Osteoblast (primary cell): Measurements from ENCODE around the gene BCAS3. TPM values are rescaled to one million over a fixed set of nuclear protein-coding genes. Genes with fewer than 3 reads are reported as not detected.

Source experiments
- DNase-seq: peaks from one replicate; pipeline ENCODE4 v3.0.0; 2011; ENCODE audit warnings: low spot score, mixed read lengths; ENCODE audit not compliant: insufficient read length; ENCODE audit errors: missing footprints
- H2AFZ ChIP-seq: 2 replicates; pipeline ENCODE4 v1.6.0; 2011; ENCODE audit warnings: mild to moderate bottlenecking, low read length
- H3K27ac ChIP-seq: 2 replicates; pipeline ENCODE4 v1.5.1; 2011; ENCODE audit warnings: mild to moderate bottlenecking, low read depth, low read length, moderate library complexity
- H3K27me3 ChIP-seq: 2 replicates; pipeline ENCODE4 v1.6.0; 2012; ENCODE audit warnings: mild to moderate bottlenecking, control low read depth, inconsistent platforms, low read length, moderate library complexity; ENCODE audit not compliant: insufficient read depth
- H3K36me3 ChIP-seq: 2 replicates; pipeline ENCODE4 v1.5.1; 2011; ENCODE audit warnings: mild to moderate bottlenecking, low read length, control low read depth, moderate library complexity; ENCODE audit not compliant: insufficient read depth
- H3K4me1 ChIP-seq: 2 replicates; pipeline ENCODE4 v1.5.1; 2011; ENCODE audit warnings: mild to moderate bottlenecking, low read length, control low read depth, moderate library complexity; ENCODE audit not compliant: insufficient read depth
- H3K4me2 ChIP-seq: 2 replicates; pipeline ENCODE4 v1.6.0; 2011; ENCODE audit warnings: mild to moderate bottlenecking, low read length; ENCODE audit not compliant: insufficient read depth
- H3K4me3 ChIP-seq: fragments of 200-600 bp; sonication (generic); 3 replicates; pipeline ENCODE4 v1.5.1; 2012; ENCODE audit warnings: mild to moderate bottlenecking, low read length, inconsistent platforms; ENCODE audit not compliant: insufficient read depth
- H3K79me2 ChIP-seq: 2 replicates; pipeline ENCODE4 v1.6.0; 2012; ENCODE audit warnings: mild to moderate bottlenecking, low read length, control low read depth, inconsistent platforms; ENCODE audit not compliant: insufficient read depth
- H3K9me3 ChIP-seq: 2 replicates; pipeline ENCODE4 v1.5.1; 2011; ENCODE audit warnings: low read depth, low read length, control low read depth
- H4K20me1 ChIP-seq: 2 replicates; pipeline ENCODE4 v1.6.0; 2012; ENCODE audit warnings: mild to moderate bottlenecking, low read length, control low read depth; ENCODE audit not compliant: insufficient read depth
- total RNA-seq: library from RNA; depleted of rRNA; stranded (reverse); fragments of >200 nt; gene quantifications from 2 replicates; pipeline ENCODE4 v1.2.3, GENCODE V29; 2012
- TF ChIP-seq, protein P1 (sequence below): IDR thresholded peaks from 2 replicates; pipeline ENCODE4 v1.5.1; 2011; ENCODE audit warnings: mild to moderate bottlenecking, low read depth, low read length, moderate library complexity; ENCODE audit errors: extremely low read depth

BCAS3 gene
- total RNA-seq, 1 donor = 31.5 TPM

DNA sequence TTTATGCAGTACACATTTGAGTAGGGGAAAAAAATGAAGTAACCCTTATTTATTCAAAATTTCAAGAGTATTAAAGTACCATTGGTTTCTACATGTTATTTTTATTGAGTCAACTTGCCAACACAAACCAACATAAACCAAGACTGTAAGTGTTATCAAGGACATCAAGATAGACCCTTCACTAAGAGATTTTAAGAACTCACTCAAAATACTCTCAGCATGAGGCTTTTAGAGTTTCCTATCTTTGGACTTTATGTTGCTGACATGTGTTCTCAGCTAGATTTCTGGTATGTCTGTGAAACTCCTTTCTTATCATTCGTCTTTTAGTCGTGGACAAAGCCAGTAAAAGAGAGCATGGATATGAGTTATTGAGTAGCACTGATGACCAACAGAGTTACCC, 509.4 kb downstream of the BCAS3 start:
- Histone ChIP-seq H3K4me3 (no peak overlapping the region), H3K4me2 (no peak overlapping the region), H3K36me3 (no peaks in the 10 kb centered on the region), H3K27ac (no peak overlapping the region), H3K79me2 (no peaks in the 10 kb centered on the region), H4K20me1 (no peaks in the 10 kb centered on the region), H3K4me1 (no peaks in the 10 kb centered on the region), H3K9me3 (no peaks in the 10 kb centered on the region), H2AFZ (no peak overlapping the region), H3K27me3 (no peaks in the 10 kb centered on the region)
- DNase-seq = no peak
- TF ChIP-seq, protein P1, sequence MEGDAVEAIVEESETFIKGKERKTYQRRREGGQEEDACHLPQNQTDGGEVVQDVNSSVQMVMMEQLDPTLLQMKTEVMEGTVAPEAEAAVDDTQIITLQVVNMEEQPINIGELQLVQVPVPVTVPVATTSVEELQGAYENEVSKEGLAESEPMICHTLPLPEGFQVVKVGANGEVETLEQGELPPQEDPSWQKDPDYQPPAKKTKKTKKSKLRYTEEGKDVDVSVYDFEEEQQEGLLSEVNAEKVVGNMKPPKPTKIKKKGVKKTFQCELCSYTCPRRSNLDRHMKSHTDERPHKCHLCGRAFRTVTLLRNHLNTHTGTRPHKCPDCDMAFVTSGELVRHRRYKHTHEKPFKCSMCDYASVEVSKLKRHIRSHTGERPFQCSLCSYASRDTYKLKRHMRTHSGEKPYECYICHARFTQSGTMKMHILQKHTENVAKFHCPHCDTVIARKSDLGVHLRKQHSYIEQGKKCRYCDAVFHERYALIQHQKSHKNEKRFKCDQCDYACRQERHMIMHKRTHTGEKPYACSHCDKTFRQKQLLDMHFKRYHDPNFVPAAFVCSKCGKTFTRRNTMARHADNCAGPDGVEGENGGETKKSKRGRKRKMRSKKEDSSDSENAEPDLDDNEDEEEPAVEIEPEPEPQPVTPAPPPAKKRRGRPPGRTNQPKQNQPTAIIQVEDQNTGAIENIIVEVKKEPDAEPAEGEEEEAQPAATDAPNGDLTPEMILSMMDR = no peak

DNA sequence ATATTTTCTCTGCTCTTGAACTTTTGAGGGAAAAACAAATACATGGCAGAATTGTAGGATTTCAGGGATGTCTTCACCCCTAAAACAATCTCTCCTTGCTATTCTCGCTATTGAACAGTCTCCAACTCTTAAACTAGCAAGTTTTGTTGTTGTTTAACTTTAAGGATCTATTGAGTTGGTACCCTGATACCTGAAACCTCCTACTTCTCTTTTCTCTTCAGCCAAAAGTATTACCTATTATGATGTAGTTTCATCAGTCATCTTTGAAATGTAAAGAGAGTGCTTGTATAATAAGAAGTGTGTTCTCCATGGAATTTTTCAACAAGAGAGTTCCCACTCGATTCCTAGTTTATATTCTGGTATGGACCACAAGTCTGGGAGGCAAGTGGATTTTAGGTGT, 510.4 kb downstream of the BCAS3 start:
- Histone ChIP-seq H3K36me3 (no peaks in the 10 kb centered on the region), H3K79me2 (no peaks in the 10 kb centered on the region), H3K27ac (no peak overlapping the region), H3K27me3 (no peaks in the 10 kb centered on the region), H3K4me3 (no peak overlapping the region), H3K4me1 (no peaks in the 10 kb centered on the region), H3K9me3 (no peaks in the 10 kb centered on the region), H4K20me1 (no peaks in the 10 kb centered on the region), H2AFZ (no peak overlapping the region), H3K4me2 (no peak overlapping the region)
- DNase-seq = no peak
- TF ChIP-seq, protein P1 = no peak

DNA sequence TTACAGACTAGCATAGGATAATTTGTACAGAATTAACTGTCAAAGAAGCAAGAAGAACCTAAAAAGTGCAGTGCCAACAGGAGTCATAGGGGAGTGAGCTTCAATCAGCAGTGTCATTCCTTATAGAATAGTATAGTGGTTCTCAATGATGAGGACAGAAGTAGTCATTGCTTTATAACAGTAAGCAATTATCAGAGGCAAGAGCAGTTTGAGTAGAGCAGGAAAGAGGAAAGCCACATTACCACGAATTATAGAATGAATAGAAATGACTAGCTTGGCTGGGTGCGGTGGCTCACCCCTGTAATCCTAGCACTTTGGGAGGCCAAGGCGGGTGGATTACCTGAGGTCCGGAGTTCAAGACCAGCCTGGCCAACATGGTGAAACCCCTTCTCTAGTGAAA, 512.3 kb downstream of the BCAS3 start:
- Histone ChIP-seq H3K36me3 (no peaks in the 10 kb centered on the region), H3K27me3 (no peaks in the 10 kb centered on the region), H2AFZ (no peak overlapping the region), H4K20me1 (no peaks in the 10 kb centered on the region), H3K9me3 (no peaks in the 10 kb centered on the region), H3K79me2 (no peaks in the 10 kb centered on the region), H3K4me3 (no peak overlapping the region), H3K27ac (no peak overlapping the region), H3K4me1 (no peaks in the 10 kb centered on the region), H3K4me2 (no peak overlapping the region)
- no peak for DNase-seq
- TF ChIP-seq, protein P1 = no peak

DNA sequence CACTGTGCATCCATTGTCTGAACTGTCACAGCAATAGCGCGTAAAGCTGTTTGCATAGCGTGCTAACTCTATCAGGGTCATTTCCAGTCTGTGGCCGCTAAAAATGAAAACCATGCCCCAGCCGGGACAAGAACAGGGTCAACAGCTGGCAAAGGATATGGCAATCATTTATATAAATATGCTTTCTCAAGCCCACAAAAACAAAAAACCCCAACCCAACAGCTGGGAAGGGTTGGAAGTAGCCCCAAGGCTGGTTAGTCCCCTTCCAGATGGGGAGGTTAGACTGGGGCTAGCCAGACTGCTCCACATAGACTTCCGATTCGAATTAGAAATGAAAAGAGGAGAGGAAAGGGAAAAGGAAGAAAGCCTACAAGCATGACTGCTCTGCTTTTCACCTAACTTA, 518.7 kb downstream of the BCAS3 start:
- peak overlapping the region; percentile 21 for H3K27ac ChIP-seq
- peak; percentile 27 for DNase-seq
- H2AFZ ChIP-seq = peak overlapping the region; percentile 62

More for the DNA sequence above, 518.7 kb downstream of the BCAS3 start:
- Histone ChIP-seq H3K27me3 (no peaks in the 10 kb centered on the region), H3K9me3 (no peaks in the 10 kb centered on the region), H3K4me2 (peak overlapping the region; percentile 63), H3K79me2 (no peaks in the 10 kb centered on the region), H3K4me3 (peak overlapping the region; percentile 53), H4K20me1 (no peaks in the 10 kb centered on the region), H3K36me3 (no peaks in the 10 kb centered on the region), H3K4me1 (peaks cover 22% of the 10 kb centered on the region)
- TF ChIP-seq, protein P1 = no peak
